GM23338 (cell line): ENCODE measurements around the gene EFHD2. TPM values are rescaled to one million over a fixed set of nuclear protein-coding genes. Genes with fewer than 3 reads are reported as not detected.
"Not testable (repeated sequence)": the region's sequence is repeated elsewhere in the genome, so short reads cannot be mapped to it uniquely, and the experiment has no call there.

ENCODE experiments used
- ATAC-seq: fragments of 200-7000 bp; cut with Tn5 transposase; 3 replicates; pipeline ENCODE4 v1.9.1; 2020
- DNase-seq: peaks from one replicate; pipeline ENCODE4 v3.0.0-alpha.2; 2015; ENCODE audit warnings: low spot score
- H2AFZ ChIP-seq: fragments of 200-600 bp; sonication (generic); 2 replicates; pipeline ENCODE4 v1.8.0; 2016; ENCODE audit warnings: antibody characterized with exemption, mild to moderate bottlenecking, moderate library complexity
- H3F3A ChIP-seq: fragments of 200-600 bp; sonication (generic); replicated peaks from 2 replicates; pipeline ENCODE4 v1.8.0; 2017; ENCODE audit warnings: antibody characterized with exemption, mixed run types, low read depth
- H3K27ac ChIP-seq: fragments of 200-600 bp; sonication (generic); 2 replicates; pipeline ENCODE4 v1.6.1; 2016; ENCODE audit warnings: low read depth
- H3K27me3 ChIP-seq: fragments of 200-600 bp; sonication (generic); 2 replicates; pipeline ENCODE4 v1.8.0; 2016; ENCODE audit warnings: mild to moderate bottlenecking, mixed run types, moderate library complexity; ENCODE audit not compliant: insufficient read depth
- H3K36me3 ChIP-seq: fragments of 200-600 bp; sonication (generic); 2 replicates; pipeline ENCODE4 v1.8.0; 2016; ENCODE audit warnings: mild to moderate bottlenecking; ENCODE audit not compliant: insufficient read depth
- H3K4me1 ChIP-seq: fragments of 200-600 bp; sonication (generic); 2 replicates; pipeline ENCODE4 v1.8.0; 2016; ENCODE audit warnings: mild to moderate bottlenecking, moderate library complexity; ENCODE audit not compliant: insufficient read depth
- H3K4me2 ChIP-seq: fragments of 200-600 bp; sonication (generic); 2 replicates; pipeline ENCODE4 v1.7.1; 2017; ENCODE audit warnings: mixed run types
- H3K4me3 ChIP-seq: fragments of 200-600 bp; sonication (generic); 2 replicates; pipeline ENCODE4 v1.6.1; 2016; ENCODE audit warnings: mixed run types
- H3K79me2 ChIP-seq: fragments of 200-600 bp; sonication (generic); replicated peaks from 2 replicates; pipeline ENCODE4 v1.8.0; 2017; ENCODE audit warnings: mild to moderate bottlenecking; ENCODE audit not compliant: insufficient read depth
- H3K9me2 ChIP-seq: fragments of 200-600 bp; sonication (generic); 2 replicates; pipeline ENCODE4 v1.8.0; 2017; ENCODE audit not compliant: insufficient read depth
- H4K20me1 ChIP-seq: fragments of 200-600 bp; sonication (generic); replicated peaks from 2 replicates; pipeline ENCODE4 v1.8.0; 2017; ENCODE audit warnings: mild to moderate bottlenecking; ENCODE audit not compliant: insufficient read depth
- H3K27ac Mint-ChIP-seq: 2 replicates; pipeline ENCODE4 v1.8.0; 2020; ENCODE audit warnings: inconsistent platforms, mild to moderate bottlenecking, moderate library complexity, mixed read lengths
- H3K27me3 Mint-ChIP-seq: 3 replicates; pipeline ENCODE4 v1.8.0; 2022; ENCODE audit warnings: low read depth, mild to moderate bottlenecking, moderate library complexity, mixed read lengths, inconsistent platforms; ENCODE audit not compliant: insufficient read depth, poor library complexity
- H3K36me3 Mint-ChIP-seq: 3 replicates; pipeline ENCODE4 v1.8.0; 2021; ENCODE audit warnings: low read depth, mild to moderate bottlenecking, inconsistent platforms, moderate library complexity, mixed read lengths
- H3K4me1 Mint-ChIP-seq: 3 replicates; pipeline ENCODE4 v1.8.0; 2020; ENCODE audit warnings: mild to moderate bottlenecking, inconsistent platforms, mixed read lengths
- H3K4me3 Mint-ChIP-seq: 3 replicates; pipeline ENCODE4 v1.8.0; 2021; ENCODE audit warnings: moderate library complexity, mild to moderate bottlenecking, inconsistent platforms, mixed read lengths
- H3K9me3 Mint-ChIP-seq: 3 replicates; pipeline ENCODE4 v1.8.0; 2020; ENCODE audit warnings: moderate library complexity, mild to moderate bottlenecking, inconsistent platforms, mixed read lengths
- EZH2 ChIP-seq: fragments of 200-600 bp; sonication (generic); IDR thresholded peaks from one replicate; pipeline ENCODE4 v1.8.0; 2017; ENCODE audit warnings: antibody characterized with exemption, mild to moderate bottlenecking, low read depth; ENCODE audit not compliant: unreplicated experiment
- NANOG ChIP-seq: IDR thresholded peaks from 2 replicates; pipeline ENCODE4 v1.6.1; 2016; ENCODE audit warnings: antibody characterized with exemption, borderline replicate concordance
- ZNF114 ChIP-seq: fragments of 250-450 bp; sonication (Bioruptor Pico); IDR thresholded peaks from 2 replicates; pipeline ENCODE4 v1.5.0; 2020; ENCODE audit warnings: mild to moderate bottlenecking, moderate library complexity
- ZNF331 ChIP-seq: fragments of 250-450 bp; sonication (Bioruptor Pico); IDR thresholded peaks from 2 replicates; pipeline ENCODE4 v1.5.0; 2020; ENCODE audit warnings: low read depth, mild to moderate bottlenecking, moderate library complexity
- polyA plus RNA-seq: library from polyadenylated mRNA; unstranded; fragments of >200 nt; fragmentation: Nextera tagmentation; extraction: Ambion mirVana; gene quantifications from 2 replicates; pipeline ENCODE4 v1.2.1, GENCODE V29; 2016
- total RNA-seq: library from RNA; depleted of rRNA; stranded (reverse); fragments of >200 nt; shearing (Covaris generic); gene quantifications from 2 replicates; pipeline ENCODE4 v1.2.3, GENCODE V29; 2014
- TF ChIP-seq, protein P1 (sequence below): fragments of 250-450 bp; sonication (Bioruptor Pico); IDR thresholded peaks from 2 replicates; pipeline ENCODE4 v1.5.0; 2020; ENCODE audit warnings: mild to moderate bottlenecking, moderate library complexity
- TF ChIP-seq, protein P2 (sequence below), 2 experiments: fragments of 200-600 bp in 1 of 2; sonication (generic) in 1 of 2; conservative IDR thresholded peaks; 2 replicates each; pipeline versions ENCODE4 v1.5.1 to v1.6.1; 2016 to 2017; ENCODE audit warnings: antibody characterized with exemption in 2 of 2, low read depth in 2 of 2, mild to moderate bottlenecking in 2 of 2, moderate library complexity in 1 of 2
- TF ChIP-seq, protein P3 (sequence below): IDR thresholded peaks from one replicate; pipeline ENCODE4 v1.6.1; 2018; ENCODE audit warnings: antibody characterized with exemption; ENCODE audit not compliant: unreplicated experiment
- TF ChIP-seq, protein P4 (sequence below): IDR thresholded peaks from 2 replicates; pipeline ENCODE4 v1.6.1; 2016; ENCODE audit warnings: antibody characterized with exemption

Gene EFHD2
- total and polyA plus RNA-seq, 2 experiments from 2014 or later = 22.8 to 23.7 TPM

DNA sequence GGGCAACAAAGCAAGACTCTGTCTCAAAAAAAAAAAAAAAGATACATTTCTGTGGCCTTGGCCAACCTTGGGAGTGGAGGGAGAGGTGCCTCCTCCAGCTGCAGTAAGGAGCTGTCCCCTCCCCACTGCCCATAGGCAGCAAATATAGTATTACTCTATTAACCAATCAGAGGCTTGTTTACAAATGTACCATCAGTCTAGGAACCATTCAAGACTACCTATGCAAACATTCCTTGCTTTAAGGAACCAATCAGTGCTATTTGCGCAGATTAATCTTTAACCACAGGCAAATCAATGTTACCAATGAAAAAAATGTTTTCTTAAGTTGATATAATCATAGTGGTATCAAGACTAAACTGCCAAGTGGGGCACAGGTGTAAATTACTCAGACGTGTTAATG is 47.9 kb downstream of the EFHD2 start (continued):
- TF ChIP-seq, protein P1, sequence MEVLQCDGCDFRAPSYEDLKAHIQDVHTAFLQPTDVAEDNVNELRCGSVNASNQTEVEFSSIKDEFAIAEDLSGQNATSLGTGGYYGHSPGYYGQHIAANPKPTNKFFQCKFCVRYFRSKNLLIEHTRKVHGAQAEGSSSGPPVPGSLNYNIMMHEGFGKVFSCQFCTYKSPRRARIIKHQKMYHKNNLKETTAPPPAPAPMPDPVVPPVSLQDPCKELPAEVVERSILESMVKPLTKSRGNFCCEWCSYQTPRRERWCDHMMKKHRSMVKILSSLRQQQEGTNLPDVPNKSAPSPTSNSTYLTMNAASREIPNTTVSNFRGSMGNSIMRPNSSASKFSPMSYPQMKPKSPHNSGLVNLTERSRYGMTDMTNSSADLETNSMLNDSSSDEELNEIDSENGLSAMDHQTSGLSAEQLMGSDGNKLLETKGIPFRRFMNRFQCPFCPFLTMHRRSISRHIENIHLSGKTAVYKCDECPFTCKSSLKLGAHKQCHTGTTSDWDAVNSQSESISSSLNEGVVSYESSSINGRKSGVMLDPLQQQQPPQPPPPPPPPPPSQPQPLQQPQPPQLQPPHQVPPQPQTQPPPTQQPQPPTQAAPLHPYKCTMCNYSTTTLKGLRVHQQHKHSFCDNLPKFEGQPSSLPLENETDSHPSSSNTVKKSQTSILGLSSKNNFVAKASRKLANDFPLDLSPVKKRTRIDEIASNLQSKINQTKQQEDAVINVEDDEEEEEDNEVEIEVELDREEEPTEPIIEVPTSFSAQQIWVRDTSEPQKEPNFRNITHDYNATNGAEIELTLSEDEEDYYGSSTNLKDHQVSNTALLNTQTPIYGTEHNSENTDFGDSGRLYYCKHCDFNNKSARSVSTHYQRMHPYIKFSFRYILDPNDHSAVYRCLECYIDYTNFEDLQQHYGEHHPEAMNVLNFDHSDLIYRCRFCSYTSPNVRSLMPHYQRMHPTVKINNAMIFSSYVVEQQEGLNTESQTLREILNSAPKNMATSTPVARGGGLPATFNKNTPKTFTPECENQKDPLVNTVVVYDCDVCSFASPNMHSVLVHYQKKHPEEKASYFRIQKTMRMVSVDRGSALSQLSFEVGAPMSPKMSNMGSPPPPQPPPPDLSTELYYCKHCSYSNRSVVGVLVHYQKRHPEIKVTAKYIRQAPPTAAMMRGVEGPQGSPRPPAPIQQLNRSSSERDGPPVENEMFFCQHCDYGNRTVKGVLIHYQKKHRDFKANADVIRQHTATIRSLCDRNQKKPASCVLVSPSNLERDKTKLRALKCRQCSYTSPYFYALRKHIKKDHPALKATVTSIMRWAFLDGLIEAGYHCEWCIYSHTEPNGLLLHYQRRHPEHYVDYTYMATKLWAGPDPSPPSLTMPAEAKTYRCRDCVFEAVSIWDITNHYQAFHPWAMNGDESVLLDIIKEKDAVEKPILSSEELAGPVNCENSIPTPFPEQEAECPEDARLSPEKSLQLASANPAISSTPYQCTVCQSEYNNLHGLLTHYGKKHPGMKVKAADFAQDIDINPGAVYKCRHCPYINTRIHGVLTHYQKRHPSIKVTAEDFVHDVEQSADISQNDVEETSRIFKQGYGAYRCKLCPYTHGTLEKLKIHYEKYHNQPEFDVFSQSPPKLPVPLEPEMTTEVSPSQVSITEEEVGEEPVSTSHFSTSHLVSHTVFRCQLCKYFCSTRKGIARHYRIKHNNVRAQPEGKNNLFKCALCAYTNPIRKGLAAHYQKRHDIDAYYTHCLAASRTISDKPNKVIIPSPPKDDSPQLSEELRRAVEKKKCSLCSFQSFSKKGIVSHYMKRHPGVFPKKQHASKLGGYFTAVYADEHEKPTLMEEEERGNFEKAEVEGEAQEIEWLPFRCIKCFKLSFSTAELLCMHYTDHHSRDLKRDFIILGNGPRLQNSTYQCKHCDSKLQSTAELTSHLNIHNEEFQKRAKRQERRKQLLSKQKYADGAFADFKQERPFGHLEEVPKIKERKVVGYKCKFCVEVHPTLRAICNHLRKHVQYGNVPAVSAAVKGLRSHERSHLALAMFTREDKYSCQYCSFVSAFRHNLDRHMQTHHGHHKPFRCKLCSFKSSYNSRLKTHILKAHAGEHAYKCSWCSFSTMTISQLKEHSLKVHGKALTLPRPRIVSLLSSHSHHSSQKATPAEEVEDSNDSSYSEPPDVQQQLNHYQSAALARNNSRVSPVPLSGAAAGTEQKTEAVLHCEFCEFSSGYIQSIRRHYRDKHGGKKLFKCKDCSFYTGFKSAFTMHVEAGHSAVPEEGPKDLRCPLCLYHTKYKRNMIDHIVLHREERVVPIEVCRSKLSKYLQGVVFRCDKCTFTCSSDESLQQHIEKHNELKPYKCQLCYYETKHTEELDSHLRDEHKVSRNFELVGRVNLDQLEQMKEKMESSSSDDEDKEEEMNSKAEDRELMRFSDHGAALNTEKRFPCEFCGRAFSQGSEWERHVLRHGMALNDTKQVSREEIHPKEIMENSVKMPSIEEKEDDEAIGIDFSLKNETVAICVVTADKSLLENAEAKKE (CRISPR knock-in tag) = no peak
- TF ChIP-seq EZH2 (no peak), NANOG (no peak), ZNF331 (no peak), ZNF114 (no peak)
- TF ChIP-seq, protein P2, sequence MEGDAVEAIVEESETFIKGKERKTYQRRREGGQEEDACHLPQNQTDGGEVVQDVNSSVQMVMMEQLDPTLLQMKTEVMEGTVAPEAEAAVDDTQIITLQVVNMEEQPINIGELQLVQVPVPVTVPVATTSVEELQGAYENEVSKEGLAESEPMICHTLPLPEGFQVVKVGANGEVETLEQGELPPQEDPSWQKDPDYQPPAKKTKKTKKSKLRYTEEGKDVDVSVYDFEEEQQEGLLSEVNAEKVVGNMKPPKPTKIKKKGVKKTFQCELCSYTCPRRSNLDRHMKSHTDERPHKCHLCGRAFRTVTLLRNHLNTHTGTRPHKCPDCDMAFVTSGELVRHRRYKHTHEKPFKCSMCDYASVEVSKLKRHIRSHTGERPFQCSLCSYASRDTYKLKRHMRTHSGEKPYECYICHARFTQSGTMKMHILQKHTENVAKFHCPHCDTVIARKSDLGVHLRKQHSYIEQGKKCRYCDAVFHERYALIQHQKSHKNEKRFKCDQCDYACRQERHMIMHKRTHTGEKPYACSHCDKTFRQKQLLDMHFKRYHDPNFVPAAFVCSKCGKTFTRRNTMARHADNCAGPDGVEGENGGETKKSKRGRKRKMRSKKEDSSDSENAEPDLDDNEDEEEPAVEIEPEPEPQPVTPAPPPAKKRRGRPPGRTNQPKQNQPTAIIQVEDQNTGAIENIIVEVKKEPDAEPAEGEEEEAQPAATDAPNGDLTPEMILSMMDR (conservative IDR thresholded peaks at IDR 0.05; ENCODE audit: low read depth in 2 of 2) = no peak
- TF ChIP-seq, protein P3, sequence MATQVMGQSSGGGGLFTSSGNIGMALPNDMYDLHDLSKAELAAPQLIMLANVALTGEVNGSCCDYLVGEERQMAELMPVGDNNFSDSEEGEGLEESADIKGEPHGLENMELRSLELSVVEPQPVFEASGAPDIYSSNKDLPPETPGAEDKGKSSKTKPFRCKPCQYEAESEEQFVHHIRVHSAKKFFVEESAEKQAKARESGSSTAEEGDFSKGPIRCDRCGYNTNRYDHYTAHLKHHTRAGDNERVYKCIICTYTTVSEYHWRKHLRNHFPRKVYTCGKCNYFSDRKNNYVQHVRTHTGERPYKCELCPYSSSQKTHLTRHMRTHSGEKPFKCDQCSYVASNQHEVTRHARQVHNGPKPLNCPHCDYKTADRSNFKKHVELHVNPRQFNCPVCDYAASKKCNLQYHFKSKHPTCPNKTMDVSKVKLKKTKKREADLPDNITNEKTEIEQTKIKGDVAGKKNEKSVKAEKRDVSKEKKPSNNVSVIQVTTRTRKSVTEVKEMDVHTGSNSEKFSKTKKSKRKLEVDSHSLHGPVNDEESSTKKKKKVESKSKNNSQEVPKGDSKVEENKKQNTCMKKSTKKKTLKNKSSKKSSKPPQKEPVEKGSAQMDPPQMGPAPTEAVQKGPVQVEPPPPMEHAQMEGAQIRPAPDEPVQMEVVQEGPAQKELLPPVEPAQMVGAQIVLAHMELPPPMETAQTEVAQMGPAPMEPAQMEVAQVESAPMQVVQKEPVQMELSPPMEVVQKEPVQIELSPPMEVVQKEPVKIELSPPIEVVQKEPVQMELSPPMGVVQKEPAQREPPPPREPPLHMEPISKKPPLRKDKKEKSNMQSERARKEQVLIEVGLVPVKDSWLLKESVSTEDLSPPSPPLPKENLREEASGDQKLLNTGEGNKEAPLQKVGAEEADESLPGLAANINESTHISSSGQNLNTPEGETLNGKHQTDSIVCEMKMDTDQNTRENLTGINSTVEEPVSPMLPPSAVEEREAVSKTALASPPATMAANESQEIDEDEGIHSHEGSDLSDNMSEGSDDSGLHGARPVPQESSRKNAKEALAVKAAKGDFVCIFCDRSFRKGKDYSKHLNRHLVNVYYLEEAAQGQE = no peak
- TF ChIP-seq, protein P4, sequence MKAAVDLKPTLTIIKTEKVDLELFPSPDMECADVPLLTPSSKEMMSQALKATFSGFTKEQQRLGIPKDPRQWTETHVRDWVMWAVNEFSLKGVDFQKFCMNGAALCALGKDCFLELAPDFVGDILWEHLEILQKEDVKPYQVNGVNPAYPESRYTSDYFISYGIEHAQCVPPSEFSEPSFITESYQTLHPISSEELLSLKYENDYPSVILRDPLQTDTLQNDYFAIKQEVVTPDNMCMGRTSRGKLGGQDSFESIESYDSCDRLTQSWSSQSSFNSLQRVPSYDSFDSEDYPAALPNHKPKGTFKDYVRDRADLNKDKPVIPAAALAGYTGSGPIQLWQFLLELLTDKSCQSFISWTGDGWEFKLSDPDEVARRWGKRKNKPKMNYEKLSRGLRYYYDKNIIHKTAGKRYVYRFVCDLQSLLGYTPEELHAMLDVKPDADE = no peak

DNA sequence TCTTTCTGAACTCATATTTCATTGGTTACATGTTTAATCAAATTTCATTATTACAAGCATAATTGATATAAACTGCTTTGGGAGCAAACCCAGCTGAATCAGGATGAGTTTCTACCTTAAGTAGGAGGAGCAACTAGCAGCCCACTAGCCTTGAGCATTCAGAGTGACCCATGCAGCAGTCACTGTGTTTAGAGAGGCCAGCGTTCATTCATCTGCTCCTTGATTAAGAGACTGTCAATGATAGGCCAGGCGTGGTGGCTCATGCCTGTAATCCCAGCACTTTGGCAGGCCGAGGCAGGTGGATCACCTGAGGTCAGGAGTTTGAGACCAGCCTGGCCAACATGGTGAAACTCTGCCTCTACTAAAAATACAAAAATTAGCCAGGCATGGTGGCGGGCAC is 48.7 kb downstream of the EFHD2 start:
- not testable (repeated sequence) for H3K4me1 Mint-ChIP-seq, H3K79me2 ChIP-seq, H3K27ac ChIP-seq, ATAC-seq, H3K27ac Mint-ChIP-seq, H3K9me2 ChIP-seq, H3K9me3 Mint-ChIP-seq, H3K4me1 ChIP-seq, H3K27me3 ChIP-seq, H3K4me3 ChIP-seq, H3K36me3 Mint-ChIP-seq, H3F3A ChIP-seq, DNase-seq, H3K4me2 ChIP-seq, H3K4me3 Mint-ChIP-seq, H4K20me1 ChIP-seq, H3K36me3 ChIP-seq, H2AFZ ChIP-seq
- peaks cover 10% of the 10 kb centered on the region for H3K27me3 Mint-ChIP-seq
